Esophagus squamous epithelium (tissue), 4 donors: ENCODE measurements around the gene SLC4A7.
A peak's percentile ranks its signal among the peaks of the same experiment; 100 is the strongest.

ENCODE experiments used
- CTCF ChIP-seq, 6 experiments: fragments of 450-650 bp in 4 of 6; fragments of 200-600 bp in 2 of 6; sonication (generic) in 2 of 6; IDR thresholded peaks; one replicate each; pipeline ENCODE4 v1.5.1; 2016 to 2019; ENCODE audit warnings: antibody characterized with exemption in 6 of 6, mild to moderate bottlenecking in 4 of 6, moderate library complexity in 4 of 6
- POLR2A ChIP-seq, 4 donors: fragments of 450-650 bp; IDR thresholded peaks; one replicate each; pipeline ENCODE4 v1.6.1; 2017; ENCODE audit warnings: antibody characterized with exemption in 4 of 4, mild to moderate bottlenecking in 4 of 4, moderate library complexity in 3 of 4

GRCh38 chr3:27483117-27484014 is 818 bp downstream of the SLC4A7 start:
- TF ChIP-seq CTCF (IDR thresholded peaks at IDR 0.05) (no peak), POLR2A (IDR thresholded peaks at IDR 0.05) (peak in 2 of 4 donors; percentile 27 to 48)
